ENCODE measurements around the gene RNF183.

RNF183 gene

GRCh38 chr9:113331780-113332179 lies 28.6 kb upstream of the RNF183 start:
- no peak for DNase-seq
- H3K36me3 Mint-ChIP-seq (ENCODE audit: low read depth) = no peaks in the 10 kb centered on the region
- no peaks in the 10 kb centered on the region for H3K4me1 Mint-ChIP-seq (ENCODE audit: low read depth)
- no peaks in the 10 kb centered on the region for H3K9me3 Mint-ChIP-seq
- H3K27me3 Mint-ChIP-seq = no peaks in the 10 kb centered on the region
- no peak overlapping the region for H3K27ac Mint-ChIP-seq
- H3K4me3 Mint-ChIP-seq = no peak overlapping the region

- no peak for DNase-seq
- Mint-ChIP-seq H3K27ac (no peak overlapping the region), H3K27me3 (no peaks in the 10 kb centered on the region), H3K9me3 (no peaks in the 10 kb centered on the region), H3K4me1 (ENCODE audit: low read depth) (no peaks in the 10 kb centered on the region), H3K36me3 (ENCODE audit: low read depth) (no peaks in the 10 kb centered on the region), H3K4me3 (no peak overlapping the region)
These were observed 25.0 kb upstream of the RNF183 start for GRCh38 chr9:113328045-113328782.

- H3K27ac Mint-ChIP-seq = no peak overlapping the region
- no peaks in the 10 kb centered on the region for H3K36me3 Mint-ChIP-seq (ENCODE audit: low read depth)
- no peak for DNase-seq
- H3K4me3 Mint-ChIP-seq = no peak overlapping the region
- no peaks in the 10 kb centered on the region for H3K27me3 Mint-ChIP-seq
- no peaks in the 10 kb centered on the region for H3K4me1 Mint-ChIP-seq (ENCODE audit: low read depth)
- H3K9me3 Mint-ChIP-seq = no peaks in the 10 kb centered on the region
These were observed 23.1 kb upstream of the RNF183 start for GRCh38 chr9:113326230-113326629.

GRCh38 chr9:113322671-113323070 lies 19.5 kb upstream of the RNF183 start:
- no peaks in the 10 kb centered on the region for H3K27me3 Mint-ChIP-seq
- no peak overlapping the region for H3K27ac Mint-ChIP-seq
- no peaks in the 10 kb centered on the region for H3K4me1 Mint-ChIP-seq (ENCODE audit: low read depth)
- H3K4me3 Mint-ChIP-seq = no peak overlapping the region
- no peak for DNase-seq
- no peaks in the 10 kb centered on the region for H3K9me3 Mint-ChIP-seq
- no peaks in the 10 kb centered on the region for H3K36me3 Mint-ChIP-seq (ENCODE audit: low read depth)

GRCh38 chr9:113320051-113320450 lies 16.9 kb upstream of the RNF183 start:
- H3K4me3 Mint-ChIP-seq = no peak overlapping the region
- H3K9me3 Mint-ChIP-seq = no peaks in the 10 kb centered on the region
- no peaks in the 10 kb centered on the region for H3K27me3 Mint-ChIP-seq
- no peaks in the 10 kb centered on the region for H3K4me1 Mint-ChIP-seq (ENCODE audit: low read depth)
- H3K27ac Mint-ChIP-seq = no peak overlapping the region
- DNase-seq = no peak
- H3K36me3 Mint-ChIP-seq (ENCODE audit: low read depth) = no peaks in the 10 kb centered on the region

GRCh38 chr9:113319054-113319453 lies 15.9 kb upstream of the RNF183 start:
- Mint-ChIP-seq H3K27ac (no peak overlapping the region), H3K4me3 (no peak overlapping the region), H3K27me3 (no peaks in the 10 kb centered on the region), H3K4me1 (ENCODE audit: low read depth) (no peaks in the 10 kb centered on the region), H3K36me3 (ENCODE audit: low read depth) (no peaks in the 10 kb centered on the region), H3K9me3 (no peaks in the 10 kb centered on the region)
- DNase-seq = no peak

GRCh38 chr9:113317777-113318176 lies 14.6 kb upstream of the RNF183 start:
- Mint-ChIP-seq H3K36me3 (ENCODE audit: low read depth) (no peaks in the 10 kb centered on the region), H3K9me3 (no peaks in the 10 kb centered on the region), H3K27ac (no peak overlapping the region), H3K4me1 (ENCODE audit: low read depth) (no peaks in the 10 kb centered on the region), H3K4me3 (no peak overlapping the region), H3K27me3 (no peaks in the 10 kb centered on the region)
- DNase-seq = no peak

GRCh38 chr9:113316030-113316429 lies 12.9 kb upstream of the RNF183 start:
- Mint-ChIP-seq H3K36me3 (ENCODE audit: low read depth) (no peaks in the 10 kb centered on the region), H3K27me3 (no peaks in the 10 kb centered on the region), H3K9me3 (no peaks in the 10 kb centered on the region), H3K4me1 (ENCODE audit: low read depth) (no peaks in the 10 kb centered on the region), H3K4me3 (no peak overlapping the region), H3K27ac (no peak overlapping the region)
- DNase-seq = no peak

- H3K9me3 Mint-ChIP-seq = no peaks in the 10 kb centered on the region
- no peaks in the 10 kb centered on the region for H3K36me3 Mint-ChIP-seq (ENCODE audit: low read depth)
- no peaks in the 10 kb centered on the region for H3K4me1 Mint-ChIP-seq (ENCODE audit: low read depth)
- no peak overlapping the region for H3K27ac Mint-ChIP-seq
- no peak for DNase-seq
- no peaks in the 10 kb centered on the region for H3K27me3 Mint-ChIP-seq
- H3K4me3 Mint-ChIP-seq = no peak overlapping the region
These were observed 12.1 kb upstream of the RNF183 start for GRCh38 chr9:113315231-113315630.

GRCh38 chr9:113313261-113313660 lies 10.1 kb upstream of the RNF183 start:
- H3K27ac Mint-ChIP-seq = no peak overlapping the region
- H3K4me3 Mint-ChIP-seq = no peak overlapping the region
- no peaks in the 10 kb centered on the region for H3K4me1 Mint-ChIP-seq (ENCODE audit: low read depth)
- DNase-seq = no peak
- H3K27me3 Mint-ChIP-seq = no peaks in the 10 kb centered on the region
- no peaks in the 10 kb centered on the region for H3K9me3 Mint-ChIP-seq
- H3K36me3 Mint-ChIP-seq (ENCODE audit: low read depth) = no peaks in the 10 kb centered on the region

- no peaks in the 10 kb centered on the region for H3K4me1 Mint-ChIP-seq (ENCODE audit: low read depth)
- no peak overlapping the region for H3K27ac Mint-ChIP-seq
- DNase-seq = no peak
- H3K36me3 Mint-ChIP-seq (ENCODE audit: low read depth) = no peaks in the 10 kb centered on the region
- H3K4me3 Mint-ChIP-seq = no peak overlapping the region
- no peaks in the 10 kb centered on the region for H3K27me3 Mint-ChIP-seq
- no peaks in the 10 kb centered on the region for H3K9me3 Mint-ChIP-seq
These were observed 8.8 kb upstream of the RNF183 start for GRCh38 chr9:113311961-113312360.

- Mint-ChIP-seq H3K4me3 (no peak overlapping the region), H3K27ac (no peak overlapping the region), H3K36me3 (ENCODE audit: low read depth) (no peaks in the 10 kb centered on the region), H3K4me1 (ENCODE audit: low read depth) (no peaks in the 10 kb centered on the region), H3K27me3 (no peaks in the 10 kb centered on the region), H3K9me3 (no peaks in the 10 kb centered on the region)
- DNase-seq = no peak
These were observed 7.4 kb upstream of the RNF183 start for GRCh38 chr9:113310538-113310937.

- Mint-ChIP-seq H3K4me1 (ENCODE audit: low read depth) (no peaks in the 10 kb centered on the region), H3K27ac (no peak overlapping the region), H3K36me3 (ENCODE audit: low read depth) (no peaks in the 10 kb centered on the region), H3K4me3 (no peak overlapping the region), H3K9me3 (no peaks in the 10 kb centered on the region), H3K27me3 (no peaks in the 10 kb centered on the region)
- DNase-seq = no peak
These were observed 6.1 kb upstream of the RNF183 start for GRCh38 chr9:113309204-113309813.

- Mint-ChIP-seq H3K4me1 (ENCODE audit: low read depth) (no peaks in the 10 kb centered on the region), H3K4me3 (no peak overlapping the region), H3K27me3 (no peaks in the 10 kb centered on the region), H3K27ac (no peak overlapping the region), H3K9me3 (no peaks in the 10 kb centered on the region), H3K36me3 (ENCODE audit: low read depth) (no peaks in the 10 kb centered on the region)
- no peak for DNase-seq
These were observed 4.3 kb upstream of the RNF183 start for GRCh38 chr9:113307396-113307975.

- Mint-ChIP-seq H3K27ac (no peak overlapping the region), H3K27me3 (no peaks in the 10 kb centered on the region), H3K4me1 (ENCODE audit: low read depth) (no peaks in the 10 kb centered on the region), H3K36me3 (ENCODE audit: low read depth) (no peaks in the 10 kb centered on the region), H3K4me3 (no peak overlapping the region), H3K9me3 (no peaks in the 10 kb centered on the region)
- no peak for DNase-seq
These were observed 3.4 kb upstream of the RNF183 start for GRCh38 chr9:113306566-113306965.
